Central memory CD8-positive, alpha-beta T cell (primary cell): Measurements from ENCODE around the gene ROCK2.

Source experiments
- ATAC-seq: fragments of 150-1000 bp; cut with Tn5 transposase; replicated peaks from 2 replicates; pipeline ENCODE4 v1.10.0; 2022; ENCODE audit warnings: mild to moderate bottlenecking, moderate FRiP score, moderate number of reproducible peaks; ENCODE audit not compliant: poor library complexity, severe bottlenecking; ENCODE audit errors: extremely low read depth
- DNase-seq, 2 donors: peaks; one replicate each; pipeline ENCODE4 v3.0.0; 2021; ENCODE audit warnings: low spot score in 2 of 2
- H3K27ac Mint-ChIP-seq: one replicate; pipeline ENCODE4 v1.8.0; 2022; ENCODE audit warnings: low read depth, mild to moderate bottlenecking, moderate library complexity, mixed read lengths
- H3K27me3 Mint-ChIP-seq: one replicate; pipeline ENCODE4 v1.8.0; 2022; ENCODE audit warnings: mixed read lengths
- H3K36me3 Mint-ChIP-seq: one replicate; pipeline ENCODE4 v1.8.0; 2022; ENCODE audit warnings: mild to moderate bottlenecking, moderate library complexity, mixed read lengths; ENCODE audit not compliant: insufficient read depth
- H3K4me1 Mint-ChIP-seq: one replicate; pipeline ENCODE4 v1.8.0; 2022; ENCODE audit warnings: mixed read lengths
- H3K4me3 Mint-ChIP-seq: one replicate; pipeline ENCODE4 v1.8.0; 2022; ENCODE audit warnings: mild to moderate bottlenecking, moderate library complexity, mixed read lengths
- H3K9me3 Mint-ChIP-seq: one replicate; pipeline ENCODE4 v1.8.0; 2022; ENCODE audit warnings: mixed read lengths

The ROCK2 gene

GRCh38 chr2:11309706-11310105 is 34.7 kb downstream of the ROCK2 start:
- no peaks in the 10 kb centered on the region for H3K9me3 Mint-ChIP-seq
- ATAC-seq (no peak), DNase-seq (no peak)
- H3K4me3 Mint-ChIP-seq: no peak overlapping the region
- no peak overlapping the region for H3K27ac Mint-ChIP-seq
- peaks cover 33% of the 10 kb centered on the region for H3K4me1 Mint-ChIP-seq
- no peaks in the 10 kb centered on the region for H3K27me3 Mint-ChIP-seq
- H3K36me3 Mint-ChIP-seq: no peaks in the 10 kb centered on the region

GRCh38 chr2:11307764-11308415 is 36.5 kb downstream of the ROCK2 start:
- ATAC-seq (no peak), DNase-seq (no peak)
- Mint-ChIP-seq H3K9me3 (no peaks in the 10 kb centered on the region), H3K27me3 (no peaks in the 10 kb centered on the region), H3K4me1 (peaks cover 27% of the 10 kb centered on the region), H3K36me3 (no peaks in the 10 kb centered on the region), H3K27ac (no peak overlapping the region), H3K4me3 (no peak overlapping the region)

- no peak overlapping the region for H3K4me3 Mint-ChIP-seq
- H3K27ac Mint-ChIP-seq: no peak overlapping the region
- DNase-seq (no peak), ATAC-seq (no peak)
- H3K36me3 Mint-ChIP-seq: no peaks in the 10 kb centered on the region
- peaks cover 14% of the 10 kb centered on the region for H3K4me1 Mint-ChIP-seq
- no peaks in the 10 kb centered on the region for H3K27me3 Mint-ChIP-seq
- no peaks in the 10 kb centered on the region for H3K9me3 Mint-ChIP-seq
Observed at GRCh38 chr2:11305958-11306357, 38.5 kb downstream of the ROCK2 start.

- no peaks in the 10 kb centered on the region for H3K9me3 Mint-ChIP-seq
- H3K27ac Mint-ChIP-seq: no peak overlapping the region
- ATAC-seq: no peak
- H3K4me1 Mint-ChIP-seq: peaks cover 11% of the 10 kb centered on the region
- no peak overlapping the region for H3K4me3 Mint-ChIP-seq
- DNase-seq: no peak
- H3K36me3 Mint-ChIP-seq: no peaks in the 10 kb centered on the region
- H3K27me3 Mint-ChIP-seq: no peaks in the 10 kb centered on the region
Observed at GRCh38 chr2:11305338-11305737, 39.1 kb downstream of the ROCK2 start.

- Mint-ChIP-seq H3K27ac (no peak overlapping the region), H3K4me1 (peaks cover 11% of the 10 kb centered on the region), H3K36me3 (no peaks in the 10 kb centered on the region), H3K27me3 (no peaks in the 10 kb centered on the region), H3K4me3 (no peak overlapping the region), H3K9me3 (no peaks in the 10 kb centered on the region)
- ATAC-seq (no peak), DNase-seq (no peak)
Observed at GRCh38 chr2:11304476-11304875, 40.0 kb downstream of the ROCK2 start.

- H3K36me3 Mint-ChIP-seq: no peaks in the 10 kb centered on the region
- H3K4me3 Mint-ChIP-seq: no peak overlapping the region
- peaks cover 15% of the 10 kb centered on the region for H3K4me1 Mint-ChIP-seq
- DNase-seq (no peak), ATAC-seq (no peak)
- H3K27me3 Mint-ChIP-seq: no peaks in the 10 kb centered on the region
- H3K9me3 Mint-ChIP-seq: no peaks in the 10 kb centered on the region
- no peak overlapping the region for H3K27ac Mint-ChIP-seq
Observed at GRCh38 chr2:11303290-11304013, 41.0 kb downstream of the ROCK2 start.

- ATAC-seq (no peak), DNase-seq (no peak)
- no peaks in the 10 kb centered on the region for H3K27me3 Mint-ChIP-seq
- H3K4me1 Mint-ChIP-seq: peaks cover 11% of the 10 kb centered on the region
- H3K9me3 Mint-ChIP-seq: no peaks in the 10 kb centered on the region
- H3K36me3 Mint-ChIP-seq: peaks cover 4% of the 10 kb centered on the region
- no peak overlapping the region for H3K4me3 Mint-ChIP-seq
- H3K27ac Mint-ChIP-seq: no peak overlapping the region
Observed at GRCh38 chr2:11299439-11299838, 45.0 kb downstream of the ROCK2 start.

GRCh38 chr2:11298592-11298991 is 45.8 kb downstream of the ROCK2 start:
- H3K36me3 Mint-ChIP-seq: peaks cover 4% of the 10 kb centered on the region

GRCh38 chr2:11296401-11296800 is 48.0 kb downstream of the ROCK2 start:
- H3K27me3 Mint-ChIP-seq: no peaks in the 10 kb centered on the region
- H3K4me1 Mint-ChIP-seq: peaks cover 24% of the 10 kb centered on the region
- no peak for ATAC-seq

More at GRCh38 chr2:11298592-11298991, 45.8 kb downstream of the ROCK2 start:
- Mint-ChIP-seq H3K4me1 (peaks cover 11% of the 10 kb centered on the region), H3K27me3 (no peaks in the 10 kb centered on the region), H3K27ac (no peak overlapping the region), H3K4me3 (no peak overlapping the region), H3K9me3 (no peaks in the 10 kb centered on the region)
- DNase-seq (no peak), ATAC-seq (no peak)

GRCh38 chr2:11292464-11293255 is 51.8 kb downstream of the ROCK2 start:
- ATAC-seq (no peak), DNase-seq (no peak)
- no peaks in the 10 kb centered on the region for H3K27me3 Mint-ChIP-seq
- H3K4me3 Mint-ChIP-seq: no peak overlapping the region
- H3K9me3 Mint-ChIP-seq: no peaks in the 10 kb centered on the region
- H3K27ac Mint-ChIP-seq: no peak overlapping the region
- H3K36me3 Mint-ChIP-seq: peaks cover 4% of the 10 kb centered on the region
- H3K4me1 Mint-ChIP-seq: peaks cover 49% of the 10 kb centered on the region

More at GRCh38 chr2:11296401-11296800, 48.0 kb downstream of the ROCK2 start:
- H3K4me3 Mint-ChIP-seq: no peak overlapping the region
- H3K27ac Mint-ChIP-seq: no peak overlapping the region
- no peak for DNase-seq
- H3K9me3 Mint-ChIP-seq: no peaks in the 10 kb centered on the region
- H3K36me3 Mint-ChIP-seq: peaks cover 4% of the 10 kb centered on the region

- no peaks in the 10 kb centered on the region for H3K27me3 Mint-ChIP-seq
- DNase-seq (no peak), ATAC-seq (no peak)
- peaks cover 3% of the 10 kb centered on the region for H3K36me3 Mint-ChIP-seq
- H3K9me3 Mint-ChIP-seq: no peaks in the 10 kb centered on the region
- peaks cover 44% of the 10 kb centered on the region for H3K4me1 Mint-ChIP-seq
- H3K27ac Mint-ChIP-seq: no peak overlapping the region
- no peak overlapping the region for H3K4me3 Mint-ChIP-seq
Observed at GRCh38 chr2:11290713-11291112, 53.7 kb downstream of the ROCK2 start.

GRCh38 chr2:11290211-11290610 is 54.2 kb downstream of the ROCK2 start:
- Mint-ChIP-seq H3K27me3 (no peaks in the 10 kb centered on the region), H3K4me1 (peaks cover 44% of the 10 kb centered on the region), H3K36me3 (no peaks in the 10 kb centered on the region), H3K4me3 (no peak overlapping the region), H3K9me3 (no peaks in the 10 kb centered on the region), H3K27ac (peak overlapping the region; percentile 69)
- no peak for DNase-seq
- no peak for ATAC-seq
